Activated T-cell treated with anti-CD3 and anti-CD28 coated beads, Interleukin-2, amount 50 U/mL, for 1 hour (primary cell): ENCODE measurements around the gene ADCK2.
"Not testable (repeated sequence)": the region's sequence is repeated elsewhere in the genome, so short reads cannot be mapped to it uniquely, and the experiment has no call there.

Experiments used
- DNase-seq: peaks from one replicate; pipeline ENCODE4 v3.0.0-alpha.2; 2020

ADCK2 gene

DNA sequence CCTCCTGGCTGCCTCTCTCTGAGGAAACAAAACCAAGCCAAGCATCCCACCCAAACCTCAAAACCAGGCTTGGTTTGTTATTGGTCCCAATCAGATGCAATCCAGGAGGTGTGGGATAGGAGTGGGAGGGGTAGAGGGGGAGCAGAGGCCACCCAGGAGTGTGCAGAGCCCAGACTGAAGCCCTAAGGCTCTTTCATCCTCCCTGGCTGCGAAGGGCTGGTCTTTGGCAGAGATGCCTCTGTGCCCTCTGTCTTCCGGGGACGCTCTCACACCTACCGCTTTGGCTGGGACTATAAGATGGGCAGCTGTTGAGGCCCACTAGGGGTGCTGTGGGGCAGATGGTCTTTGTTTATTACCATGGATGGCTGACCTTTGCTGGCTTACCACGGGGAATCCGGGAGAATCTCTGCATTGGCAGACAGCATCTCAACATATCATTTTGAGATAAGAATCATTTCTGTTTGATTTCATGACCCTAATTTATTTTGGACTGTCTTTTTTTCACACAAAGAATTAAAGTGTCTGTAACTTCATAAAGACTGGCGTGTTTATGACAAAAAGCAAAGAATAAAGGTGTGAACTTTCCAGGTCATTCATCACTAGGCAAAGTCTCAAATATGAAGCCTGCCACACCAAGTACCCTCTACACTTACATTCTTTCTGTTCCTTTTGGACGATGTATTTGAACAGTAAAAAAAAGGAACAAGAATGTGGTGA, 25.7 kb upstream of the ADCK2 start:
- DNase-seq = peak; percentile 38

DNA sequence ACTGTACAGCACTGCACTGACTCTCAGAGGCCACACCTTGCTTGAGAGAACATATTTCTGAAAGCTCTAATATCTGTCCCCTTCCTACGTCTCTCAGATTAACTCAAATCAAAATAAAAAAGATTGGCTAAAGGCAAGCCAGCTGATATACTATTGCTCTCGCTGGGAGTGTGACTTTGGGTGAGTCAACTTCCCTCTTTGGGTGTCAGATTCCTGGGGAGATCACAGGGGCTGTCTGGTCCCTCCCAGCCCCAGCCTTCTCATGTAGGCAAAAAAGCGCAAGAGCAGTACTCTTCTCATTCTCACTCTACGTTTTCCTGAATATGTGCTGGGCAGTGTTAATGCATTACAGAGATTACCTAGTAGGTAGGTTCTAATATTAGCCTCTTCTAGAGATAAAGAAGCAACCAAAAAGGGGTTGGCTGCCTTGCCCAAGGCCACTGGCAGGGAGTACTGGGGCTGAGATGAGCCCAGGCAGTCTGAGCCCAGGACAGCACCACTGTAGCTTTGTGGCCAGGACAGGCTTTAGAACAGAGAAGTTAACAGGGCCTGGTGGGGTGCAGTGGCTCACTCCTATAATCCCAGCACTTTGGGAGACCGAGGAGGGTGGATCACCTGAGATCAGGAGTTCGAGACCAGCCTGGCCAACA, 23.1 kb upstream of the ADCK2 start:
- DNase-seq = no peak

DNA sequence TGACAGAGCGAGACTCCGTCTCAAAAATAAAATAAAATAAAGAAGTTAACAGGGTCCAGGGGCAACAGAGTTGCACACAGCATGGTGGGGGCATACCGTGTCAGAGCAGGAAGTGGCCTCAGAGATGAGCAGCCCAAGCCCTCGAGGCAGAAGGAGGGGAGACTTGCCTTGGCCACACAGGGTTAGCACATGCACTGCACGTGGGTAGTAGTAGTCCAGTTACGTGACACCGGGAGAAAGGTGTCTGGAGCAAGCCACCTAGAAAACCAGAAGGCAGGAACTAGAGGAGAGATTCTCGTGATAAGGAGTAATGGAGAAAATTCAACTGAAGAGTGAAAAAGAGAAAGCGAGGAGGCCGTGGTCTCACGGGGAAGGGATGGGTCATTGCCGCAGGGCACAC, 22.4 kb upstream of the ADCK2 start:
- no peak for DNase-seq

DNA sequence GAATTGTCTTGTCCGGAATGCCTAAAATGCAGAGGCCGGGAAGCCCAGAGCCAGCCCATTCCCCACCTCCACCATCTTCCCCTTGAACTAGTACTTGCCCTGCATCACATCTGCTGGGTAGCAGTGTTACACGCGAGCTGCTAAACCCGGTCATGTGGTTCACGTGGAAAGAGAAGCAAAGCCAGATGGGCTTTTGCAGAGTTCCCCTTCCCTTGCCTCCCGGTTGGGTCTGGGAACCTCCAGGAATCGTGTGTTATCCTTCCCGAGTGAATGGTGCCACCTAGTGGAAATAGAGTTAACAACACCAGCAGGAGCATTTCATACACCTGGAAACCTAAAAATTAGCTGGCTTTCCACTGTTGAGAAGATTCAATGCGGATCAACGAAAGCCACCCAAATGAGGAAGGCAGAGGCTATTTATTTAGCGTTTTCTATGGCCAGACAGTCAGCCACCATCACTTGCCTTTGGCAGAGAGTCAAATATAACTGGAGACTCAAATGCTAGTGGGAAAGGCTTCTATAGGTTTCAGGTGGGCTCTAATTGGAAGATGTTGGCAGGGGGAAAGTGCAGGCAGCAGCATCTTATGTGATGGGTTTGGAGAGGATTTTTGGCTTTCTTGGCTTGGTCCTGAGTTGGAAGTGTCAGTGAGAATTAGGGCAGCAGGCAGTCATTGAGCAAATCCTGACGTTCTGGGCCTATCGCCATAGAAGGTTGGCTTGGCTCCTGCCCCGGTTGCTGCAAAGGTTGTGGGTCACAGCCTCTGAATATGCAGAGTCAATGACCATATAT, 19.2 kb upstream of the ADCK2 start:
- peak; percentile 37 for DNase-seq

DNA sequence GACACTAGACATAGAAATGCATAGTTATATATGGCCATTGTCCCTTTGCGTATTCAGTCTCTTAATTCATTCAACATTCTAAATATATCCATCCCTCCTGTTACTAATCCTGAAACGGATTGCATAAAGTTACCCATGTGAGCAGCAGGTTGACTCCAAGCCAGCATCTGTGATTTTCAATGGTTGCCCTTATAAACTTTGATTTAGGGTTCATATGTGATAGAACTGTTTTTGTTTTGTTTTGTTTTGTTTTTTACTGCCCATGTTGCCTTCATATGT, 18.7 kb upstream of the ADCK2 start:
- DNase-seq = no peak

DNA sequence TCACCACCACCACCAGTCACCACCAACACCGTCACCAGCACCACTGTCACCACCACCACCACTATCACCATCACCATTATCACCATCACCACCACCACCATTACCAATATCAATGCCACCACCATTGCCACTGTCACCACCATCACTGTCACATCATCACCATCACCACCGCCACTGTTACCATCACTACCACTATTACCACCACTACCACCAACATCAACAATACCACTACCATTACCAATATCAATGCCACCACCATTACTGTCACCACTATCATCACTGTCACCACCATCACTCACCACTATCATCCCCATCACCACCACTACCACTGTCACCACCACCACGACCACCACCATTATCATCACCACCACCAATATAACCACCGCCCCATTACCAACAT, 18.1 kb upstream of the ADCK2 start:
- no peak for DNase-seq

DNA sequence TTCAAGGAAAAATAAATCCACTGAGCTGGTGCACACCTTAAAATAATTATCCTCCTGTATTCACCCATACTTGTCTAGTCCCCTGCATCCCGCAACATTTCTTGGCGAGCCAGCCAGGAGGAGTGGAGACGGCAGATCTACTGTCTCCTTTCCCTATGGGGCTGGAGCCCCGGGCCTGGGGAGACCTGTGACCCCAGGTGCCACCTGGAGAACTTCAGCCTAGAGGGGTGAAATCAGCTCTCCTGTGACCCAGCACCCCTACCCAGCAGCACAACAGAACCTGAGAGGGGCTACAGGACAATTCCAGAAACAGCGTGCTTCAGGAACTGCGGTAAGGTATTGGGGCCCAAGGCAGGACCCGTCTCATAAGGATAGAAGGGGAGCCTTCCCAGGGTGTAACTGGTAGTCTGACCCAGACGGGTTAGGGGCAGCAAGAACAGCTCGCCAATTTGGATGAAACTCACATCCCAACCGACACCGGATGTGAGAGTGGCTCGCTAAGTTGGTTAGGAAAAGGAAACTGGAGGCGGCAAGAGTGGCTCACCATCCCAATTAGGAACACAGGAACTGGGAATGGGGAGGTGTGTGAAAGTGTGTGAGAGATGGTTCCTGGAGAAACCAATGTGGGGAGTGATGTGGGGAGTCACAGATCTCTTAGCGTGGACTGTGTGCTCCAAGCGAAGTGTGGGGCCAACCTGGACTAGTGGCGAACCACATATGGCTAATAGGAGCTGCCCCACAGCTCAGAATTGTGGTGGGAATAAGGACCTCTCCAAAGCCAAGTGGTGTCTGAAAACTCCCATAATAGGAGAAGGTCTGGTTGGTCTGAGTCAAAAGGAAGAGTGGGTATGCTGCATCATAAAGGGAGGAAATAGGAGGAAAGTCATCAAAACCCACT, 17.0 kb upstream of the ADCK2 start:
- DNase-seq = no peak

DNA sequence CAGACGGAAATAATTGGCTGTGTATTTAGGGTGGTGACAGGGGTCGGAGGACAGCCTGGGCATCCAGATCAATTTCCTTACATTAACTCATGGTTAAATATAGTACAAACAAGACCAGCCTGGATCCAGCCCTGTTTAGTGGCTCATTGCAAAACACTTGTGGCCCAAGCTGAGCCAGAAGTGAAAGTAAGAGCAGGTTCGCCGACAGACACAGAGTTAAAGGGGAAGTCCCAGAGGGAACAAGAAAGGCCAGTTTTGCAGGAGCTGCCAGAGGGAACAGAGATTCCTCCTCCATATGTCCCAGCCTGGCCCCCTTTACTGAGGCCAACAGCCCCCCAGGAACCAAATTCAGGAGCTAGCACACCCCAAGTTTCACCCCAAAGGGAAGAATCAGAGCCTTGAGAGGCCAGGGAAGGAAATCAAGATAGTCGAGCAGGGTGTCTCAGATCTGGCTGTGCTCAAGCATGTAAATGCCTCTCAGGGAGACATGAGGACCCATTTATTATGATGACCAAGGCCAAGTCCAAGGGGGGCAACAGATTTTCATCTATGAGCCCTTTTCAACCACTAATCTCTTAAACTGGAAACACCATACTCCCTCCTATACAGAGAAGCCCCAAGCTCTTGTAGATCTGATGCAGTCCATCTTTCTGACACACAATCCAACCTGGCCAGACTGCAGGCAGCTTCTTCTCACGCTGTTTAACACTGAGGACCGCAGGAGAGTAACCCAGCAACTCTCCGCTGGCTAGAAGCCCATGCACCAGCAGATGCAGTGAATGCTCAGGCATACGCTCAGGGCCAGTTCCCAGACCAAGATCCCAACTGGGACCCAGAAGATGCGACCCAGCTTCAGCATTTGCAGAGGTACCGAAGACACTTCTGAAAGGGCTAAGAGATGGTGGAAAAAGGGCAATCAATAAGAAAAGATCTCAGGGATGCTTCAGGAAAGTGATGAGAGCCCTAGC, 15.9 kb upstream of the ADCK2 start:
- no peak for DNase-seq

DNA sequence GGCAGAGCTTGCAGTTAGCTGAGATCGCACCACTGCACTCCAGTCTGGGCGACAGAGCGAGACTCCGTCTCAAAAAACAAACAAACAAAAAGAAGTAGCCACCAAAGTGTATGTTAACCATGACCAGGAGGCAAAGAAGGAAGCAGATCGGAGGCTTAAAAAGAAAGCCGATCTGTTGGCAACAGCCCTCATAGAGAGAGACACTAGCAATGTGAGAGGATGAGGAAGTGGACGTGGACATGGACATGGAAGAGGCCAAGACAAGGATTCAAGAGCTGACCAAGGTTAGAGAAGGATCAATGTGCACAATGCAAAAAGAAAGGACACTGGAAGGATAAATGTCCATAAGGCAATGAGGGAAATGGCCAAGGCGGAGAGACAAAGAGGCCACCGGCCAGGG, 14.9 kb upstream of the ADCK2 start:
- DNase-seq = no peak

DNA sequence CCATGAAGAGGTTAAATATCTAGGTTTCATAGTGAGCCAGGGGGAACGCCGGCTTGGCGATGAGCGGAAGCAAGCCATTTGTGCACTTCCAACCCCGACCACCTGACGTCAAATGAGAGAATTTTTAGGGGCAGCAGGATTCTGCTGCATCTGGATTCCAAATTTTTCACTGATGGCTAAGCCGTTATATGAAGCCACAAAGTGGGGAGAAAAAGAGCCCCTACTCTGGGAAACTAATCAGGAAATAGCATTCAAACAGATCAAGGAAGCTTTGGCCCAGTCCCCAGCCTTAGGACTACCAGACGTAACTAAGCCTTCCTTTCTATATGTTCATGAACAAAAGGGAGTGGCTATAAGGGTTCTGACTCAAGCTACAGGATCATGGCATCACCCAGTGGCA, 12.9 kb upstream of the ADCK2 start:
- no peak for DNase-seq

DNA sequence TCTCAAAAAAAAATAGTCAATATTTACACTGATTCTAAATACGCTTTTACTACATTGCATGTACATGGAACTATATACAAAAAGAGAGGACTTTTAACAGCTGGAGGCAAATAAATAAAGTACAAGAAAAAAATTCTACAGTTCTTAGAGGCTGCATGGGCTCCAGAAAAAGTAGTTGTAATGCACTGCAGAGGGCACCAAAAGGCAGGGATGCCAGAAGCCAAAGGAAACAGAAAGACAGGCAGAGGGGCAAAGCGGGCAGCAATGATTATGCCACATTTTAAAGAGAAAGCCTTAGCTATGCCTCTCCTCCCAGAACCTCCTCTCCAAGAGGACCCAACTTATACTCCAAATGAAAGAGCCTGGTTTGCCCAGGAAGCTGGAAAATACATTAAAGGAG, 11.6 kb upstream of the ADCK2 start:
- no peak for DNase-seq

DNA sequence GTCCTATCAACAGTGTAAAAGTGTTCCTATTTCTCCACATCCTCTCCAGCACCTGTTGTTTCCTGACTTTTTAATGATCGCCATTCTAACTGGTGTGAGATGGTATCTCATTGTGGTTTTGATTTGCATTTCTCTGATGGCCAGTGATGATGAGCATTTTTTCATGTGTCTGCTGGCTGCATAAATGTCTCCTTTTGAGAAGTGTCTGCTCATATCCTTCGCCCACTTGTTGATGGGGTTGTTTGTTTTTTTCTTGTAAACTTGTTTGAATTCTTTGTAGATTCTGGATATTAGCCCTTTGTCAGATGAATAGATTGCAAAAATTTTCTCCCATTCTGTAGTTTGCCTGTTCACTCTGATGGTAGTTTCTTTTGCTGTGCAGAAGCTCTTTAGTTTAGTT, 9.8 kb upstream of the ADCK2 start:
- not testable (repeated sequence) for DNase-seq

DNA sequence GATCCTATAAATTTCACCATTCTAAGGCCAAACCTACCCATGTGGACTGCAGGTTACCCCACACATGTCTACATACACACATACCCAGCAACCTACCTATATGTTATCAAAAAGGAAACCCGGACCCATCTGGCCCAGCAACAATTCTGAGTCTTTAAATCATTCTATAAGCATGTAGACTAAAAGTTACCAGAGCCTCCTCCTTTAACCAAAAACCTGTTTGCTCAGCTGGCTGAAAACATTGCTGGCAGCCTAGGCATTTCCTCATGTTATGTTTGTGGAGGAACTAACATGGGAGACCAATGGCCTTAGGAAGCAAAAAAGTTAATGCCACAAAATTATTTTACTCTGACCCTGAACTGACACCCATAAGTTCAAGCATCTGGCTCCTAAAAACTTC, 5.3 kb upstream of the ADCK2 start:
- DNase-seq = no peak

DNA sequence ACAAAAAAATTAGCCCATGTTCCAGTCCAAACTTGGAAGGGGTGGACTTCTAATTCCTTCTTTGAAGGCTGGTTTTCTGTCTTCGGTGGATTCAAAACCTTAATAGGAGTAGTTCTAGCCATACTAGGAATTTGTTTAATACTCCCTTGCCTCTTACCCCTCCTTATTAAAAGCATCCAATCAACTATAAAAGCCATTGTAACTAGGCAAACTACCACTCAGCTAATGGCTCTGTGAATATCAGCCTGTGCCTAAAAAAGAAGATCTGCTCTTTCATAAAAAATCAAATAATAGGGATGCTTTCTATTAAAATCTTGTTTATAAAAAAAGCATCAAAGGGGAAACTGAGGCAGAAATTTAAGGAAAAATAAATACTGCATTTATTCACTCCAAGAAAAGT, 4.1 kb upstream of the ADCK2 start:
- DNase-seq = no peak

DNA sequence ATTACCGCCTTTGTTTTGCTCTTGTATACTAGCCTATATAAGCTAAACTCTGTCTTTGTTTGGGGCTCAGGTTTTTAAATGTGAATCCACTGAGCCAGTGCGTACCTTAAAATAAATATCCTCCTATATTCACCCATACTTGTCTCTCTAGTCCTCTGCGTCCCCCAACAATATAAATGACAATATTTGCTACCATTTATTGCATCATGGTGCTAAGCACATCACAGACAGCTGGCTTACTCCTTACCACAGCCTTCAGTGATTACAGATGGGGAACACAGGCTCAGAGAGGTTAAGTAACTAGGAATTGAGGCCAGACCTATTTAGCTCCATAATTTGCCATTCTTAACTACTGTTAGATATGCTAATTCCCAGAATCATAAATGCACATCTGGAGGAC, 3.4 kb upstream of the ADCK2 start:
- DNase-seq = no peak

DNA sequence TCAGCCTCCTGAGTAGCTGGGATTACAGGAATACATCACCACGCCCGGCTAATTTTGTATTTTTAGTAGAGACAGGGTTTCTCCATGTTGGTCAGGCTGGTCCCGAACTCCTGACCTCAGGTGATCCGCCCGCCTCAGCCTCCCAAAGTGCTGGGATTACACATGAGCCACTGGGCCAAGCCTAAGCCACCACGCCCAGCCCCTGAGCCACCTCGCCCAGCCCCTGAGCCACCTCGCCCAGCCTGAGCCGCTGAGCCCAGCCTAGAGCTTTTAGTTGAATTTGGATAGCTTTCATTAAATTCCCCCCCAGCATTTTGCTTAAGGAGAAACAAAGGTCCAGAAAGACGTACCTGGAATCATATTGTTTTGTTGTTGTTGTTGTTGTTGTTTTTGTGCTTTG, 2.9 kb upstream of the ADCK2 start:
- DNase-seq = not testable (repeated sequence)

DNA sequence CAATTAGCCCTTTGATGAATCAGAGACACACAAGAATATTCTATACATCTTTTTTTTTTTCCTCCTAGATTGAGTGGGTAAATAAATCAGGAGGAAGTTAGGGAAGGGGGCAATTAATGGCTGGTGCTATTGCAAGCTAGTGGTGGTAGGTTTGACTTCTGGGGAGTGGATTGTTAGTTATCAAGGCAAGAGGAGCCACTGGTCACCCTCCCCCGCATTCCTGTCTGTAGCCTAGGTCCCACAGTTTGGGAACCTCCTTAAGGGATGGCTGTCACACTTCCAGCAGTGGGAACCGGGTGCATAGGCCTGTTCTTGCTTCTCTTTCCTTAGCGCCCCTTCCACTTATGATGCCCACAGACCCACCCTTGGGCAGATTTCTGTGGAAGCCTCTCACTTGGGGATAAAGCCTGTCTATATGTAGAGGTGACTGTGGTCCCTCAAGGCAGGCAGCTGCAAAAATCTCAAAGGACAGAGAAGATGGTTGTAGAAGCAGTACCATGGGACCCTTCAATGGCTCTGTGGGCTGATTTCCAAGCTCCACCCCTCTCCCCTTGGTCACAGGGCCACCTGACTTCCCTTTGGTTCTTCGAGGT, 2.3 kb upstream of the ADCK2 start:
- DNase-seq = no peak

DNA sequence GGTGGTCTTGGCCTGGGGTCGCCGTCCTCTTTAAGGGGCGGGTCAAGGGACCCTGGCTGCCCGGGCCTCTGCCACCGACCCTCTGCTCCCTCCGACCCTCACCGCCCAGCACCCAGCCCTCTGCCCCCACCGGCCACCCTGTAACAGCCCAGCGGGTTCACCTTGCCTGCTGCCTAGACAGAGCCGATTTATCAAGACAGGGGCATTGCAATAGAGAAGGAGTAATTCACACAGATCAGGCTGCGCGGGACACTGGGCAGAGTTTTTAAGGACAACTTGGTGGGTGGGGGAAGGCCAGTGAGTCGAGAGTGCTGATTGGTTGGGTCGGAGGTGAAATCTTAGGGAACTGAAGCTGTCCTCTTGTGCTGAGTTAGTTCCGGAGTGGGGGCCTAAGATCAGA, 779 bp upstream of the ADCK2 start:
- DNase-seq = no peak

DNA sequence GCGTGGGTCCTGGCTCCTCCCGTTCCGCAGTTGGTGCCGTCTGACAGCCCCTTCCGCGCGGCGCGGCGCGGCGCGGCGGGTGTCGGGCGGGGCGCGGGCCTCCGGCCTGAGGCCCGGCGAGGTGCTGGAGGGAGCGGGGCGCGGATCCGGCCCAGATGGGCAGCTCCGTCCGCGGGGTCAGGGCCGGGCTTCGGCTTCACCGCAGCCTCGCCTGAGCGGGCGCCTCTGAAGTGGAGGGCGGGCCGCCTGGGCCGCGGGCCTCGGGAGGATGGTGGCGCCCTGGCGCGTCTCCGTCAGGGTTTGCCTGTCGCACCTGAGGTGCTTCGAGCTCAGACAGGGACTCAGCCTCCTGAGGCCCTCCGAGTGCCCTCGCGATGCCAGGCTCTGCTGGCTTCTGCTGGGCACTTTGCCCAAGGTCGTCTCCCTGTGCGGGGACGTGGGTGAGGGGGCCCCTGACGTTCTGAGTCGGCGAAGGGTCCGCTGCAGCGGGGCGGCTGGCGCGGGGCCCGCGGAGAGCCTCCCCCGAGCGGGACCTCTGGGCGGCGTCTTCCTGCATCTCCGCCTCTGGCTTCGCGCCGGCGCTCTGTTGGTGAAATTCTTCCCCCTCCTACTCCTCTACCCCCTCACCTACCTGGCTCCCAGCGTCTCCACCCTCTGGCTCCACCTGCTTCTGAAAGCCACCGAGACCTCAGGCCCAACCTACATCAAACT, 473 bp downstream of the ADCK2 start:
- peak; percentile 83 for DNase-seq

DNA sequence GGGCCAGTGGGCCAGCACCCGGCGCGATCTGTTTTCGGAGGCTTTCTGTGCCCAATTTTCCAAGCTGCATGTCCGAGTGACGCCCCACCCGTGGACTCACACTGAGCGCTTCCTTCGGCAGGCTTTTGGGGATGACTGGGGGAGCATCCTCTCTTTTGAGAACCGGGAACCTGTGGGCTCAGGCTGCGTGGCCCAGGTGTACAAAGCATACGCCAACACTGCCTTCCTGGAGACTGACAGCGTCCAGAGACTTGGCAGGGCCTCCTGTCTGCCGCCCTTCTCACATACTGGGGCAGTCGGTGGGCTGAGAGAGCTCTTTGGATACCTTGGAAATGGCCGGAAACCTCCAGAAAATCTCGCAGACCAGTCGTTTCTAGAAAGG, 1.0 kb downstream of the ADCK2 start:
- DNase-seq = no peak

DNA sequence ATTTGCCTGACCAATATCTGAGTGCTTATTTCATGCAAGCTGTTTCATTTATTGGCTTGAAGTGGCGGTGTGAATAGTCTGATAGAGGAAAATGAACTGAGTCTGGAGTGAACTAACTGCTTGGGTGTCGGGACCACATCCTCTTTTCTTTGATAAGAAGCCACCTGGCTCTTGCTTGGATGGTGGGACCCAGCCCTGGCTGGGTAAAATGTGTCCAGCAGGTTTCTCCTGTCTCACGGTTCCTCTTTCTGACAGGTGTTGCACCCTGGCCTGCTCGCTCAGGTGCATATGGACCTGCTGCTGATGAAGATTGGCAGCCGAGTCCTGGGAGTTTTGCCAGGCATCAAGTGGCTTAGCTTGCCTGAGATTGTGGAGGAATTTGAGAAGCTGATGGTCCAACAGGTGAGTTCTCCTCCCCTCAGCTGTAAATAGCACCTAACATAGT, 1.6 kb downstream of the ADCK2 start:
- no peak for DNase-seq
